HG03520 (cell line): ENCODE data around the gene DOLPP1.

Experiments used
- ATAC-seq: cut with Tn5 transposase; IDR thresholded peaks from one replicate; pipeline ENCODE4 v1.9.1; 2021; ENCODE audit warnings: mild to moderate bottlenecking, moderate library complexity; ENCODE audit not compliant: unreplicated experiment

Gene DOLPP1

DNA sequence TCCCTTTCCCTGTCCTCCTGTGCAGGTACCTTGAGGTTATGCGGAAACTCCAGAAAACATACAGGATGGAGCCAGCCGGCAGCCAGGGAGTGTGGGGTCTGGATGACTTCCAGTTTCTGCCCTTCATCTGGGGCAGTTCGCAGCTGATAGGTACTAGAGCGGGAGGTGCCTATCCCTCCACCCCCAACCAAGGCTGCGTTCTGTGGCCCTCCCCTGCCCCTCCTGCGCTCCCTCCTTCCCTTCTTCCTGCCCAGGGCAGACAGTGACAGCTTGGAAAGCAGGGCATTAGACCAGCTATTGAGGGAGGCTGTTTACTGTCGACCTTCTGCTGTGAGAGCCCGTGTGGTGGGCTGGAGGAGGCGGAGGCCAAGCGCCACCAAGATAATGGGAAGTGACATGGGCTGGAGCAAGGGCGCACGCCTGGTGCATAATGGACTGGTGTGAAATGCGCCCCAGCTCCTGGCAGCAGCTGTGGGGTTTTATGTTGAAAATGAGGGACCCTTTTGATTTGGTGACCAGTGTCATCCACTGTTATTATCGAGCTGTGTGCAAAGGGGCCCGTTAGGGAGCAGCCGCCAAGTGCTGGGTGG, 55.6 kb downstream of the DOLPP1 start:
- no peak for ATAC-seq

DNA sequence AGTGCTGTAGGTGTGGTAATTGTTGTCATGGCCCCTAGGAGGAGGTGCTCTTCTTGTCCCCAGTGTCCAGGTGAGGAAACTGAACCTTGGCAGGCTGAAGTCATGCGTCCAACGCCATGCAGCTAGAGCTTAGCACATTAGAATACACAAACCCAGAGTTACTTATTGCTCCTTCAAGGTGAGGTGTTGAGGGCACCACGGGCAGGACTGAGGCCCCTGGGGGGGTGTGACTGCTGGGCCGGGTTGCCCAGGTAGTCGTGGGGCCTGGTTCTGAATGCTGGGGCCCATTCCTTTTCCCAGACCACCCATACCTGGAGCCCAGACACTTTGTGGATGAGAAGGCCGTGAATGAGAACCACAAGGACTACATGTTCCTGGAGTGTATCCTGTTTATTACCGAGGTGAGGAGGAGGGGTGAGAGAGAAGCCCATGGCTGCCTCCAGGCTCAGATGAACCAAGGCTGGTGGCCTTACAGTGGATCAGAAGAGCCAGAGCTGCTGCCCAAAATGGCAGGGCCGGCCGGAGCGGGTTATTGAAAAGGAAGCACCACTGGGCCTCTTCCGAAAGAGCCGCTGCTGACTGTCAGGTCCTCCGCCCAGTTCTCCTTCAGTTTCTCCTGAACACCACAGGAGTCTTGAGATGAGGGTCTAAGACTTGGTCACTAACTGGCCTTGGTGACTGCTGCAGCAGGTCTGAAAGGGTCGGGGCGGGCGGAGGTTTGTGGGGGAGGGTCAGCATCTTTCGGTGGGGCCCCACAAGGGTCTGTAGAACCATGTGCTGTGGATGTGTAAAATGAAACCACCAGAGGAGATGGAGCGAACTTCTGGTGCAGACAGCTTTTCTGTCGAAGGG, 56.6 kb downstream of the DOLPP1 start:
- ATAC-seq, result no peak

DNA sequence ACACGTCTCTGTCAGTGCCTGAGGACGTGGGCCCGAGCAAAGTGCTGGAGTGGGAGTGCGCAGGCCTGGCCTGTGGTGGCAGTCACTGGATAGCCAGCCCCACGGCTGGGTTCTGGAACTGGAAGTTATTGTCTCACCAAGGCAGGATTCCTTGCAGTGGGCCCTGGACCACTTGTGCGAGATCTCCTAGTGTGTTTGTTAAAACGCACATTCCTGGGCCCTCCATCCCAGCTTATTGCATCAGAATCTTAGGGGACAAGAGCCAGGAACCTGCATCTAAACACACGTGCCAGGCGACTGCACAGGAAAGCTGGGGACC, 57.2 kb downstream of the DOLPP1 start:
- ATAC-seq, result no peak

DNA sequence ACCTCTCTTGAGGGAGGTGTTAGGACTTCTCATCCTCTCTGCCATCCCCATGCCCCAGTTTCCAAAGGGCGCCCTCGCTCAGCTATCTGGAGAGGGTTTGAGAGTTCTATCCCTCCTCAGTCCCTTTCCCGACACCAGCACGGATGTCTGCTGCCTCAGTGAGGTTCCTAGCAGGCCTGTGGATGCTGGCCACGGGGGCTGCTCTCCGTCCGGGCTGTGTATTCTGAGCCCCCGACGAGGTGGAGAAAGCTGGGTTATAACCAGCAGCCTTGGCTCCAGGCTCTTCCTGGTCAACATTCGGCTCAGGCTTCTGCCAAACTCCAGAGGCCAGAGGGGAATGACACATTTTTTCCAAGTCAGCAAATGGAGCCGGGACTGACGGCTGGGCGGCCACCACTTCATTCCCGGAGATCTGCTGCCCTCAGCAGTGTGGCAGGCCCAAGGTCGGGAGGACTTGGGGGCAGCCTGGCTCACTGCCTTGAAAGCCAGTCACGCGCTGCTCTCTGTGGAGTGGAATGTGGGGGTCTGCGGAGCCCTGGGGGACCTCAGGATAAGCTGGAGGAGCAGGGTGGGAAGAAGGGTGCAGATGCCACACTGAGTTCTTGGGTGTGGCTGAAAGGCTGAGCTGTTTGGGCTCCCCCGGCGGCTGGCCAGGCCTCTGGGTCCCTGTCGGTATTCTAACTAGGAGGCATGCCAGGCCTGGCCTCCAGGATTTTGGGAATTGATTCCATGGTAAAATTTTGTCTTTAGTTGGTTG, 57.7 kb downstream of the DOLPP1 start:
- no peak for ATAC-seq

DNA sequence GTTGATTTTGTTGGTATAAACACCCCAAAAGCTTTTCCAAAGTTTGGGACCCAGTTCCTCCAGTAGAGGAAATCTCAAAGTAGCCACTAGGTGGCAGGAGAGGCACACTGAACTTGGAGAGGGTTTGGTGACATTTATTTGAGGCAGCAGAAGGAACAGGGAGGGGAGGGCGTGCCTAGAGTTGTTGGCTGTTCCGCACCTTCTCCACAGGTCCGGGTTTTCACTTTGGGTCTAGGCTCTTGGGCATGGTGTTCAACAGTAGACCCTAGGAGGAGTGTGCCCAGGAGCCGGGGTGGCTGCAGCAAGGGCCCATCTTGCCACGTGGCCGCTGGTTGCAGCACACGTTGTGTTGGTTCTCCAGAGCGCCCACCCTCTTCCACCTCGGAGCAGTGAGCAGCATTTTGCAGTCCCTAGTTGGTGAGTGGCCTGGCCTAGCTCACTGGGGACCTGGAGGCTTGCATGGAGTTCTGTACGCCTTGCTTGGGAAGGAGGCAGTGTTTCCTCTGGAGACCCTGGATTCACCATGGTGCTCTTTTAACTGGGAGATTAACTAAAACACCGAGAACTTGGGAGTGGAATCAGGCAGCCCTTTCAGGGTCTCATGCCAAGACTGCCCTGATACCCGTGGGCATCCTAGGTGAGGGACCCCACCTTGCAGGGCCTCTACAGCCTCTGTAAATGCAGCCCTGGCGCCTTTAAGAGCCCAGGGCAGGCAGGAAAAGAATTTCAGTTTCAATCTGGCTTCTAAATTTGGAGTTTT, 58.5 kb downstream of the DOLPP1 start:
- no peak for ATAC-seq

DNA sequence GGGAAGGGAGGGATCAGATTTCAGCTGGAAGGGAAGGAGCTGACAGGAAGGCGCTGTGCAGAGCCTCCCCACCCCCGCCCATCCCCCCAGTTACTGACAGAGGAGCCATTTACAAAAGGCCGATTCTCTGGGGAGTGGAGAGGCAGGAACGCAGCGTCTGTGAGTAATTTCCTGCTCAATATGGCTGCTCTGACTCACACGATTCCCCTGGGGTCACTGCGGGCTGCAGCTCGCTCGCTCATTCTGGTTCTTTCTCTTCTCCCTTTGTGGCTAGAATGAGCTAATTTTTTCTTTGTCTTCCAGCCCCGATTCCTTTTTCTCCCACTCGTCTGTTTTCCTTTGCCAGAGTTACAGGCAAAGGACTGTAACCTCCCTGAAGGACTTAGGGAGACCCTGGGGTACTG, 59.1 kb downstream of the DOLPP1 start:
- peak; percentile 72 for ATAC-seq
